ENCODE results near the gene NAGK.

DNA sequence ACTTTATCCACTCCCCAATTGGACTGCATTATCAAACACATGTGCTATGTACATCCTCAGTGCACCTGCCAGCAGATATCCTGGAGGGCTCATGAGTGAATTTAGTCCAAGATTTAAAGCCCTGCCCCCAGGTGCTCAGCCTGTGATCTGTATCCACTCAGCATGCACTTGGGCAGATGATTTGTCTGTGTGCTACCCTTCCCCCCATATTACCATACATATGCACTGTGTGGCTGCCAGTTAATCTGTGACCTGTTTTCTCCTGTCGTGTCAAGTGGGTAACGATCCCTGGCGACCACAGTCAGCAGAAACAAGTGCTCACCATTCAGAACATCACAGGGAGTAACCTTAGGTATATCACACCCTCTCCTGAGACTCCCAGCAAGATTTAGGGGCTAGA, 10.2 kb downstream of the NAGK start:
- TF ChIP-seq, protein P1, sequence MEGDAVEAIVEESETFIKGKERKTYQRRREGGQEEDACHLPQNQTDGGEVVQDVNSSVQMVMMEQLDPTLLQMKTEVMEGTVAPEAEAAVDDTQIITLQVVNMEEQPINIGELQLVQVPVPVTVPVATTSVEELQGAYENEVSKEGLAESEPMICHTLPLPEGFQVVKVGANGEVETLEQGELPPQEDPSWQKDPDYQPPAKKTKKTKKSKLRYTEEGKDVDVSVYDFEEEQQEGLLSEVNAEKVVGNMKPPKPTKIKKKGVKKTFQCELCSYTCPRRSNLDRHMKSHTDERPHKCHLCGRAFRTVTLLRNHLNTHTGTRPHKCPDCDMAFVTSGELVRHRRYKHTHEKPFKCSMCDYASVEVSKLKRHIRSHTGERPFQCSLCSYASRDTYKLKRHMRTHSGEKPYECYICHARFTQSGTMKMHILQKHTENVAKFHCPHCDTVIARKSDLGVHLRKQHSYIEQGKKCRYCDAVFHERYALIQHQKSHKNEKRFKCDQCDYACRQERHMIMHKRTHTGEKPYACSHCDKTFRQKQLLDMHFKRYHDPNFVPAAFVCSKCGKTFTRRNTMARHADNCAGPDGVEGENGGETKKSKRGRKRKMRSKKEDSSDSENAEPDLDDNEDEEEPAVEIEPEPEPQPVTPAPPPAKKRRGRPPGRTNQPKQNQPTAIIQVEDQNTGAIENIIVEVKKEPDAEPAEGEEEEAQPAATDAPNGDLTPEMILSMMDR (IDR thresholded peaks at IDR 0.05): no peak
- no peak for TF ChIP-seq POLR2A (IDR thresholded peaks at IDR 0.05)
